Endodermal cell (in vitro differentiated cells): Measurements from ENCODE around the gene DFFB. TPM values are rescaled to one million over a fixed set of nuclear protein-coding genes. Genes with fewer than 3 reads are reported as not detected.

Experiments
- DNase-seq: peaks from one replicate; pipeline ENCODE4 v3.0.0-alpha.2; 2017
- H3K27ac ChIP-seq: 2 replicates; pipeline ENCODE4 v1.5.1; 2013; ENCODE audit warnings: mild to moderate bottlenecking, low read depth, low read length, moderate library complexity
- H3K27me3 ChIP-seq: 2 replicates; pipeline ENCODE4 v1.6.1; 2013; ENCODE audit warnings: mild to moderate bottlenecking, low read length, moderate library complexity; ENCODE audit not compliant: insufficient read depth, control insufficient read depth, poor library complexity, severe bottlenecking
- H3K36me3 ChIP-seq: 2 replicates; pipeline ENCODE4 v1.7.0; 2013; ENCODE audit warnings: mild to moderate bottlenecking, low read length, moderate library complexity; ENCODE audit not compliant: control insufficient read depth, insufficient read depth
- H3K4me1 ChIP-seq: one replicate; pipeline ENCODE4 v1.7.0; 2013; ENCODE audit warnings: low read length; ENCODE audit not compliant: control insufficient read depth, insufficient read depth
- H3K4me3 ChIP-seq: 2 replicates; pipeline ENCODE4 v1.5.1; 2013; ENCODE audit warnings: mild to moderate bottlenecking, low read length, moderate library complexity
- H3K9ac ChIP-seq: 2 replicates; pipeline ENCODE4 v1.6.1; 2013; ENCODE audit warnings: mild to moderate bottlenecking, low read length, moderate library complexity; ENCODE audit not compliant: poor library complexity, severe bottlenecking; ENCODE audit errors: extremely low read depth
- H3K9me3 ChIP-seq: 2 replicates; pipeline ENCODE4 v1.6.1; 2013; ENCODE audit warnings: mild to moderate bottlenecking, low read length, moderate library complexity; ENCODE audit not compliant: control insufficient read depth
- H3K27ac Mint-ChIP-seq: 2 replicates; pipeline ENCODE4 v1.8.0; 2020; ENCODE audit warnings: mixed read lengths
- H3K27me3 Mint-ChIP-seq: 2 replicates; pipeline ENCODE4 v1.8.0; 2021; ENCODE audit warnings: mild to moderate bottlenecking, mixed read lengths; ENCODE audit not compliant: insufficient read depth
- H3K36me3 Mint-ChIP-seq: 2 replicates; pipeline ENCODE4 v1.8.0; 2020; ENCODE audit warnings: low read depth, mixed read lengths
- H3K4me1 Mint-ChIP-seq: 2 replicates; pipeline ENCODE4 v1.8.0; 2020; ENCODE audit warnings: mixed read lengths
- H3K4me3 Mint-ChIP-seq: 2 replicates; pipeline ENCODE4 v1.8.0; 2020; ENCODE audit warnings: mild to moderate bottlenecking, moderate library complexity, mixed read lengths
- H3K9me3 Mint-ChIP-seq: 2 replicates; pipeline ENCODE4 v1.8.0; 2020; ENCODE audit warnings: mild to moderate bottlenecking, mixed read lengths
- WGBS, 2 experiments: methylation state at CpG; one replicate each; pipeline versions ENCODE4 v1.1.5 to v1.1.7; 2013; ENCODE audit warnings: missing lambda C conversion rate in 2 of 2, mixed read lengths in 1 of 2; ENCODE audit not compliant: insufficient coverage in 1 of 2, insufficient read length in 1 of 2; 5-methylcytosine and 5-hydroxymethylcytosine counted together
- total RNA-seq, 2 donors: library from RNA; stranded (reverse); fragmentation: NEBNext Ultra II Directional in 1 of 2; extraction: Animal tissue kit (Norgen Biotek cat#: 25700) in 1 of 2; gene quantifications; 2 replicates in 1 of 2; 3 replicates in 1 of 2; pipeline ENCODE4 v1.2.1, GENCODE V29; 2021
- TF ChIP-seq, protein P1 (sequence below): fragments of 200-600 bp; sonication (generic); conservative IDR thresholded peaks from 2 replicates; pipeline ENCODE4 v1.5.0; 2021; ENCODE audit warnings: antibody characterized with exemption, mild to moderate bottlenecking

Gene DFFB
- total RNA-seq, 2 donors from 2014 or later: 7.2 to 7.6 TPM

- Mint-ChIP-seq H3K4me3 (no peak overlapping the region), H3K27me3 (no peaks in the 10 kb centered on the region), H3K27ac (no peak overlapping the region), H3K4me1 (peaks cover 15% of the 10 kb centered on the region), H3K36me3 (peaks cover 3% of the 10 kb centered on the region), H3K9me3 (peaks cover 8% of the 10 kb centered on the region)
- H3K4me1 ChIP-seq: peaks cover 7% of the 10 kb centered on the region
- TF ChIP-seq, protein P1, sequence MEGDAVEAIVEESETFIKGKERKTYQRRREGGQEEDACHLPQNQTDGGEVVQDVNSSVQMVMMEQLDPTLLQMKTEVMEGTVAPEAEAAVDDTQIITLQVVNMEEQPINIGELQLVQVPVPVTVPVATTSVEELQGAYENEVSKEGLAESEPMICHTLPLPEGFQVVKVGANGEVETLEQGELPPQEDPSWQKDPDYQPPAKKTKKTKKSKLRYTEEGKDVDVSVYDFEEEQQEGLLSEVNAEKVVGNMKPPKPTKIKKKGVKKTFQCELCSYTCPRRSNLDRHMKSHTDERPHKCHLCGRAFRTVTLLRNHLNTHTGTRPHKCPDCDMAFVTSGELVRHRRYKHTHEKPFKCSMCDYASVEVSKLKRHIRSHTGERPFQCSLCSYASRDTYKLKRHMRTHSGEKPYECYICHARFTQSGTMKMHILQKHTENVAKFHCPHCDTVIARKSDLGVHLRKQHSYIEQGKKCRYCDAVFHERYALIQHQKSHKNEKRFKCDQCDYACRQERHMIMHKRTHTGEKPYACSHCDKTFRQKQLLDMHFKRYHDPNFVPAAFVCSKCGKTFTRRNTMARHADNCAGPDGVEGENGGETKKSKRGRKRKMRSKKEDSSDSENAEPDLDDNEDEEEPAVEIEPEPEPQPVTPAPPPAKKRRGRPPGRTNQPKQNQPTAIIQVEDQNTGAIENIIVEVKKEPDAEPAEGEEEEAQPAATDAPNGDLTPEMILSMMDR: no peak
- no peak overlapping the region for H3K27ac ChIP-seq
- peaks cover 12% of the 10 kb centered on the region for H3K9me3 ChIP-seq
- no peak overlapping the region for H3K4me3 ChIP-seq
- no peak for DNase-seq
- H3K9ac ChIP-seq: no peak overlapping the region
- 91 to 94% methylated on average over 10 of the region's 10 CpGs for WGBS, 2 experiments
- H3K27me3 ChIP-seq: no peaks in the 10 kb centered on the region
- H3K36me3 ChIP-seq: peaks cover 3% of the 10 kb centered on the region
These were observed 45.4 kb downstream of the DFFB start for GRCh38 chr1:3902571-3903091.

DNA sequence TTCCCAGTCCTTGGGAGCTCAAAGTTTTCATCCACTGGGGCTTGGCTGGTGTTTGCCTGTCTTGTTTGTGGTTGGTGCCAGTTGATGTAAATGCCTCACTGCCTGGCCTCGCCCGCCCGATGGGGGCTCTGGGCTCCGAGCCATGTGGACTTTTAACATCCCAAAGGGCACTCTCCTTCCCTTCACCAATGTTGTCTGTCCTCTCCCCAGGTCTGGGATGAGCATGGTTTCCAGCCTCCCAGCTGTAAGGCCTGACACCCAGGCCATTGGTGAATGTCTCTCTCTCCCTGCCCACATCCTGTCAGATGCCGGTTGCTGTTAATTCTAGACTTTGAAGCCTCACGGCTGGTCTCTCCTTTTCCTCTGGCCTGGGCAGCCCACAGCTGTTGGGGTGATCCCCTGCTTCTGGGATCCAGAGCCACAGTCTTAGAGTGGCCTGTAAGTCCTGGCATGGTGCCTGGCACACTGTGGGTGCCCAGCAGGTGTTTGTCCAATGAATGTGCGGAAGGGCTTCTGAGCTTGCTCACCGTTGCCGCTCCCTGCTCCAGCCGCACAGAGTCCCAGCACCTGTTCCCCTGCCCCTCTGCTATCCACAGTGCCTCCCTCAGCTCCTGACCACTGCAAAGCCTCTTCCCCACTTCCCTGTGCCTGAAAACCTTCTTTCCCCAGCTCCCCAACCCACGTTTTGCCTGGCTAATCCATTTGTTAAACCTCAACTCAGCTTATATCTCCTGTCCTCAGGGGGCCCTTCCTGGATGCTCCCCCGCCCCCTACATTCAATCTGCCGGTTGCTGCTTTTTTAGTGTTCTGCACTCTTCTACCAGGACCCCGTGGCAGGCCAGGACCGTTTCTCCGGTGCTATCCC, 46.1 kb downstream of the DFFB start:
- Mint-ChIP-seq H3K27me3 (no peaks in the 10 kb centered on the region), H3K36me3 (no peaks in the 10 kb centered on the region), H3K4me1 (peaks cover 15% of the 10 kb centered on the region), H3K9me3 (peaks cover 4% of the 10 kb centered on the region), H3K4me3 (no peak overlapping the region), H3K27ac (no peak overlapping the region)
- Histone ChIP-seq H3K27ac (no peak overlapping the region), H3K4me1 (peaks cover 7% of the 10 kb centered on the region), H3K36me3 (peaks cover under 1% of the 10 kb centered on the region), H3K9ac (no peak overlapping the region), H3K27me3 (no peaks in the 10 kb centered on the region), H3K4me3 (no peak overlapping the region), H3K9me3 (peaks cover 5% of the 10 kb centered on the region)
- WGBS, 2 experiments: 85 to 89% methylated on average over 14 to 16 of the region's 16 CpGs
- TF ChIP-seq, protein P1: no peak
- no peak for DNase-seq

GRCh38 chr1:3904006-3904842, 46.9 kb downstream of the DFFB start:
- Mint-ChIP-seq H3K36me3 (no peaks in the 10 kb centered on the region), H3K9me3 (peaks cover 2% of the 10 kb centered on the region), H3K4me1 (peaks cover 15% of the 10 kb centered on the region), H3K27ac (peak overlapping the region; percentile 87), H3K4me3 (no peak overlapping the region), H3K27me3 (no peaks in the 10 kb centered on the region)
- TF ChIP-seq, protein P1: no peak
- peak; percentile 60 for DNase-seq
- Histone ChIP-seq H3K36me3 (no peaks in the 10 kb centered on the region), H3K4me3 (no peak overlapping the region), H3K27me3 (no peaks in the 10 kb centered on the region), H3K4me1 (peaks cover 7% of the 10 kb centered on the region), H3K9ac (no peak overlapping the region), H3K27ac (no peak overlapping the region), H3K9me3 (no peaks in the 10 kb centered on the region)
- 87 to 94% methylated on average over 10 to 24 of the region's 24 CpGs for WGBS, 2 experiments
